SW 1271 (cell line): ENCODE measurements around the gene CNTNAP2.
"Not testable (repeated sequence)": the region's sequence is repeated elsewhere in the genome, so short reads cannot be mapped to it uniquely, and the experiment has no call there.

ENCODE experiments used
- DNase-seq, 2 experiments: peaks; one replicate each; lab custom pipeline; 2025; lab: John Stamatoyannopoulos, UW

Gene CNTNAP2

GRCh38 chr7:147640821-147641220 lies 1524.2 kb downstream of the CNTNAP2 start:
- DNase-seq: no peak

- DNase-seq: no peak
Measured at GRCh38 chr7:147646568-147646967, 1530.0 kb downstream of the CNTNAP2 start.

- no peak for DNase-seq
Measured at GRCh38 chr7:147650991-147651390, 1534.4 kb downstream of the CNTNAP2 start.

- DNase-seq: no peak
Measured at GRCh38 chr7:147651601-147652000, 1535.0 kb downstream of the CNTNAP2 start.

- DNase-seq: no peak
Measured at GRCh38 chr7:147653456-147653855, 1536.9 kb downstream of the CNTNAP2 start.

- DNase-seq: no peak
Measured at GRCh38 chr7:147658392-147658967, 1541.9 kb downstream of the CNTNAP2 start.

GRCh38 chr7:147659036-147659995 lies 1542.7 kb downstream of the CNTNAP2 start:
- DNase-seq: no peak

- no peak for DNase-seq
Measured at GRCh38 chr7:147664541-147664940, 1547.9 kb downstream of the CNTNAP2 start.

- DNase-seq: no peak
Measured at GRCh38 chr7:147670759-147671158, 1554.2 kb downstream of the CNTNAP2 start.

GRCh38 chr7:147674705-147675104 lies 1558.1 kb downstream of the CNTNAP2 start:
- DNase-seq: no peak

GRCh38 chr7:147678943-147679342 lies 1562.3 kb downstream of the CNTNAP2 start:
- DNase-seq: no peak

GRCh38 chr7:147681530-147681929 lies 1564.9 kb downstream of the CNTNAP2 start:
- DNase-seq: no peak

GRCh38 chr7:147700702-147701101 lies 1584.1 kb downstream of the CNTNAP2 start:
- no peak for DNase-seq

GRCh38 chr7:147707926-147708325 lies 1591.3 kb downstream of the CNTNAP2 start:
- no peak for DNase-seq

GRCh38 chr7:147708871-147709270 lies 1592.3 kb downstream of the CNTNAP2 start:
- no peak for DNase-seq

GRCh38 chr7:147711447-147711846 lies 1594.8 kb downstream of the CNTNAP2 start:
- DNase-seq: no peak

- no peak for DNase-seq
Measured at GRCh38 chr7:147721962-147722830, 1605.6 kb downstream of the CNTNAP2 start.

- no peak for DNase-seq
Measured at GRCh38 chr7:147723536-147723935, 1606.9 kb downstream of the CNTNAP2 start.

- DNase-seq: no peak
Measured at GRCh38 chr7:147731311-147731710, 1614.7 kb downstream of the CNTNAP2 start.

- not testable (repeated sequence) for DNase-seq
Measured at GRCh38 chr7:147737559-147738214, 1621.1 kb downstream of the CNTNAP2 start.

GRCh38 chr7:147742301-147742700 lies 1625.7 kb downstream of the CNTNAP2 start:
- DNase-seq: no peak

- DNase-seq: no peak
Measured at GRCh38 chr7:147756300-147756699, 1639.7 kb downstream of the CNTNAP2 start.
